A549 (cell line): Measurements from ENCODE around the gene CATSPERB. TPM values are rescaled to one million over a fixed set of nuclear protein-coding genes. Genes with fewer than 3 reads are reported as not detected.
A peak's percentile ranks its signal among the peaks of the same experiment; 100 is the strongest.
"Not testable (repeated sequence)": the region's sequence is repeated elsewhere in the genome, so short reads cannot be mapped to it uniquely, and the experiment has no call there.

Source experiments
- ATAC-seq, 2 experiments: fragments of 200-7000 bp in 1 of 2; fragments of >200 bp in 1 of 2; cut with Nextera tagmentation in 1 of 2; cut with Tn5 transposase in 1 of 2; 3 replicates each; pipeline versions ENCODE4 v1.8.0 to v1.9.1; 2018 to 2020; ENCODE audit warnings: mild to moderate bottlenecking in 1 of 2, moderate library complexity in 1 of 2
- CTCF ChIA-PET: fragments of 300-600 bp; sonication (Branson Sonifier 250); formaldehyde crosslinking; extraction: SDS; loops from one replicate; lab custom pipeline; 2021; ENCODE audit warnings: antibody characterized with exemption, inconsistent platforms; lab: Yijun Ruan, JAX
- POLR2A ChIA-PET: fragments of 350-600 bp; formaldehyde crosslinking; extraction: SDS; loops from one replicate; lab custom pipeline; 2021; ENCODE audit warnings: antibody characterized with exemption, inconsistent platforms; lab: Yijun Ruan, JAX
- DNase-seq, 2 experiments: peaks; one replicate each; pipeline versions ENCODE4 v3.0.0 to v3.0.0-alpha.2; 2011 to 2016; ENCODE audit warnings: low read depth in 1 of 2, low spot score in 1 of 2
- FAIRE-seq: peaks from 2 replicates; lab custom pipeline; 2011; peaks lifted over from hg19 to GRCh38; lab: Jason Lieb, UNC
- H3K27ac ChIP-seq, 2 experiments: fragments of >200 bp; sonication (Bioruptor Twin); formaldehyde crosslinking; 3 replicates each; pipeline ENCODE4 v1.5.1; 2016 to 2017
- H3K4me1 ChIP-seq: fragments of >200 bp; sonication (Bioruptor Twin); formaldehyde crosslinking; 3 replicates; pipeline ENCODE4 v1.6.1; 2016
- H3K4me2 ChIP-seq: fragments of >200 bp; sonication (Bioruptor Twin); formaldehyde crosslinking; 3 replicates; pipeline ENCODE4 v1.6.1; 2016
- H3K4me3 ChIP-seq: fragments of >200 bp; sonication (Bioruptor Twin); formaldehyde crosslinking; 3 replicates; pipeline ENCODE4 v1.5.1; 2016
- H3K9me3 ChIP-seq: fragments of >200 bp; sonication (Bioruptor Twin); formaldehyde crosslinking; 3 replicates; pipeline ENCODE4 v1.6.1; 2016
- ATOH8 ChIP-seq: fragments of 250-450 bp; sonication (Bioruptor Pico); IDR thresholded peaks from 2 replicates; pipeline ENCODE4 v1.5.0; 2020; ENCODE audit warnings: low read depth, mild to moderate bottlenecking, moderate library complexity
- BHLHE40 ChIP-seq: IDR thresholded peaks from 2 replicates; pipeline ENCODE4 v1.6.1; 2012; ENCODE audit warnings: low read depth, low read length, inconsistent platforms
- CBX8 ChIP-seq: fragments of 200-600 bp; sonication (generic); IDR thresholded peaks from 2 replicates; pipeline ENCODE4 v1.6.1; 2016
- CEBPB ChIP-seq, 2 experiments: fragments of >200 bp in 1 of 2; sonication (Bioruptor Twin) in 1 of 2; formaldehyde crosslinking in 1 of 2; IDR thresholded peaks; 2 replicates each; pipeline ENCODE4 v1.6.1; 2012 to 2016
- CHD4 ChIP-seq: fragments of 200-600 bp; sonication (generic); IDR thresholded peaks from 2 replicates; pipeline ENCODE4 v1.6.1; 2016; ENCODE audit warnings: antibody characterized with exemption, mild to moderate bottlenecking, borderline replicate concordance
- ESRRA ChIP-seq: fragments of 150-350 bp; IDR thresholded peaks from 2 replicates; pipeline ENCODE4 v1.6.1; 2014; ENCODE audit warnings: mild to moderate bottlenecking, low read length, borderline replicate concordance
- FOSB ChIP-seq: fragments of 250-450 bp; sonication (Bioruptor Pico); IDR thresholded peaks from 2 replicates; pipeline ENCODE4 v1.5.0; 2020; ENCODE audit warnings: mild to moderate bottlenecking, moderate library complexity
- FOSL2 ChIP-seq, 2 experiments: fragments of 450-650 bp in 1 of 2; fragments of >200 bp in 1 of 2; sonication (Bioruptor Twin) in 1 of 2; formaldehyde crosslinking; IDR thresholded peaks; 2 replicates each; pipeline versions ENCODE4 v1.5.0 to v1.6.1; 2016 to 2020; ENCODE audit warnings: mild to moderate bottlenecking in 1 of 2, moderate library complexity in 1 of 2
- GATA3 ChIP-seq: IDR thresholded peaks from 2 replicates; pipeline ENCODE4 v1.6.1; 2012; ENCODE audit warnings: borderline replicate concordance
- HES2 ChIP-seq: fragments of >200 bp; sonication (Bioruptor Twin); formaldehyde crosslinking; IDR thresholded peaks from 2 replicates; pipeline ENCODE4 v1.6.1; 2016
- HMGXB4 ChIP-seq: fragments of 250-450 bp; sonication (Bioruptor Pico); IDR thresholded peaks from 2 replicates; pipeline ENCODE4 v1.5.0; 2021; ENCODE audit warnings: mild to moderate bottlenecking, moderate library complexity, borderline replicate concordance
- HOXA7 ChIP-seq: fragments of 250-450 bp; sonication (Bioruptor Pico); IDR thresholded peaks from 2 replicates; pipeline ENCODE4 v1.5.0; 2020; ENCODE audit warnings: mild to moderate bottlenecking, moderate library complexity
- JUNB ChIP-seq: fragments of >200 bp; sonication (Bioruptor Twin); formaldehyde crosslinking; IDR thresholded peaks from 2 replicates; pipeline ENCODE4 v1.6.1; 2016
- MAZ ChIP-seq: fragments of 150-350 bp; IDR thresholded peaks from 2 replicates; pipeline ENCODE4 v1.6.1; 2014; ENCODE audit warnings: antibody characterized with exemption, low read depth, low read length, borderline replicate concordance
- NPAS2 ChIP-seq: fragments of 250-450 bp; sonication (Bioruptor Pico); IDR thresholded peaks from 2 replicates; pipeline ENCODE4 v1.8.0; 2022; ENCODE audit warnings: mild to moderate bottlenecking, moderate library complexity, borderline replicate concordance
- POLR2AphosphoS2 ChIP-seq: conservative IDR thresholded peaks from 2 replicates; pipeline ENCODE4 v1.6.1; 2012; ENCODE audit warnings: low read length, improper control_type of control experiment, inconsistent platforms
- RAD21 ChIP-seq, 2 experiments: fragments of >200 bp in 1 of 2; sonication (Bioruptor Twin) in 1 of 2; formaldehyde crosslinking in 1 of 2; IDR thresholded peaks in 1 of 2; conservative IDR thresholded peaks in 1 of 2; 2 replicates in 1 of 2; 3 replicates in 1 of 2; pipeline ENCODE4 v1.6.1; 2012 to 2018; ENCODE audit warnings: inconsistent platforms in 1 of 2
- REST ChIP-seq: fragments of 200-600 bp; sonication (generic); IDR thresholded peaks from 2 replicates; pipeline ENCODE4 v1.6.1; 2016; ENCODE audit warnings: antibody characterized with exemption, mild to moderate bottlenecking, moderate library complexity
- RNF2 ChIP-seq: fragments of 200-600 bp; sonication (generic); IDR thresholded peaks from 2 replicates; pipeline ENCODE4 v1.6.1; 2016; ENCODE audit warnings: low read depth, mild to moderate bottlenecking, antibody characterized with exemption, moderate library complexity, borderline replicate concordance
- SMC3 ChIP-seq: fragments of >200 bp; sonication (Bioruptor Twin); formaldehyde crosslinking; IDR thresholded peaks from 3 replicates; pipeline ENCODE4 v1.6.1; 2018; ENCODE audit warnings: inconsistent platforms
- SREBF2 ChIP-seq: fragments of 450-650 bp; IDR thresholded peaks from 2 replicates; pipeline ENCODE4 v1.6.1; 2014; ENCODE audit warnings: mild to moderate bottlenecking, moderate library complexity
- ZFP36 ChIP-seq: fragments of 450-650 bp; IDR thresholded peaks from 2 replicates; pipeline ENCODE4 v1.6.1; 2014; ENCODE audit warnings: borderline replicate concordance; ENCODE audit not compliant: partially characterized antibody
- ZSCAN20 ChIP-seq: fragments of 250-450 bp; sonication (Bioruptor Pico); IDR thresholded peaks from 2 replicates; pipeline ENCODE4 v1.8.0; 2022; ENCODE audit warnings: mild to moderate bottlenecking, moderate library complexity
- WGBS: methylation state at CpG from one replicate; pipeline ENCODE4 v1.1.6; 2017; ENCODE audit errors: missing lambda C conversion rate; 5-methylcytosine and 5-hydroxymethylcytosine counted together
- polyA plus RNA-seq, 4 experiments: library from polyadenylated mRNA; depleted of rRNA in 3 of 4; stranded (reverse); fragments of >200 nt; fragmentation: RNase III in 1 of 4; extraction: RNeasy Plus Mini Kit Qiagen cat#74134 plus additional on column Dnase treatment in 1 of 4; gene quantifications; 2 replicates in 3 of 4; 3 replicates in 1 of 4; pipeline ENCODE4 v1.2.3, GENCODE V29; 2011 to 2017

Gene CATSPERB
- polyA plus RNA-seq, 2 of the 4 experiments (the other 2 are of a cell fraction), result 0.05 TPM; not detected in 1

- no peak for TF ChIP-seq JUNB
Observed at GRCh38 chr14:91742621-91743304, 10.9 kb upstream of the CATSPERB start (continued).

GRCh38 chr14:91739867-91740266 lies 8.0 kb upstream of the CATSPERB start:
- DNase-seq, ATAC-seq, H3K9me3 ChIP-seq, FAIRE-seq, H3K4me2 ChIP-seq, POLR2A ChIA-PET, CTCF ChIA-PET, H3K27ac ChIP-seq, H3K4me3 ChIP-seq: not testable (repeated sequence)
- WGBS, result 59% methylated on average over 2 of the region's 2 CpGs
- H3K4me1 ChIP-seq, result peaks cover 10% of the 10 kb centered on the region; the same call in 2 of the 3 replicates

- DNase-seq (no peak), FAIRE-seq (no peak), ATAC-seq (no peak)
- no peak overlapping the region for H3K4me2 ChIP-seq
- CTCF ChIA-PET, result no interaction called here
- WGBS, result 58% methylated on average over 5 of the region's 5 CpGs
- POLR2A ChIA-PET, result no interaction called here
- no peaks in the 10 kb centered on the region for H3K4me1 ChIP-seq
- no peak overlapping the region for H3K27ac ChIP-seq
- H3K9me3 ChIP-seq, result no peaks in the 10 kb centered on the region
- H3K4me3 ChIP-seq, result no peak overlapping the region
- no peak for TF ChIP-seq GATA3
- no peak for TF ChIP-seq FOSB (CRISPR knock-in tag)
- TF ChIP-seq RNF2, result no peak
- TF ChIP-seq POLR2AphosphoS2, result no peak
- no peak for TF ChIP-seq CEBPB (IDR thresholded peaks at IDR 0.05)
- TF ChIP-seq ATOH8 (CRISPR knock-in tag), result no peak
- no peak for TF ChIP-seq HES2
- no peak for TF ChIP-seq ZFP36
- no peak for TF ChIP-seq HMGXB4 (CRISPR knock-in tag)
- TF ChIP-seq SMC3, result no peak
Observed at GRCh38 chr14:91737619-91738018, 5.7 kb upstream of the CATSPERB start.

GRCh38 chr14:91732859-91733477 lies 1.1 kb upstream of the CATSPERB start:
- Histone ChIP-seq H3K4me1 (no peaks in the 10 kb centered on the region), H3K4me3 (no peak overlapping the region), H3K9me3 (no peaks in the 10 kb centered on the region), H3K4me2 (no peak overlapping the region), H3K27ac (no peak overlapping the region)
- peak in 1 of 2 experiments; percentile 22 for DNase-seq
- no peak for FAIRE-seq
- ATAC-seq, result no peak
- TF ChIP-seq ZSCAN20 (CRISPR knock-in tag) (no peak), FOSL2 (IDR thresholded peaks at IDR 0.05) (no peak), FOSL2 (CRISPR knock-in tag; IDR thresholded peaks at IDR 0.05) (no peak), POLR2AphosphoS2 (no peak), BHLHE40 (no peak), SREBF2 (no peak), CHD4 (no peak), NPAS2 (CRISPR knock-in tag) (no peak), ESRRA (no peak), REST (no peak), CBX8 (no peak), RAD21 (conservative IDR thresholded peaks at IDR 0.05 in 1 of 2, IDR thresholded peaks at IDR 0.05 in 1 of 2) (no peak), MAZ (no peak), HOXA7 (no peak), SMC3 (no peak)
- POLR2A ChIA-PET, result no interaction called here
- CTCF ChIA-PET, result interaction anchor here (1.1 kb wide), 1 partner anchor 66 kb away, joined by 3 read pairs; no protein-coding TSS in a partner anchor
- WGBS, result 36% methylated on average over 2 of the region's 2 CpGs
